Lower leg skin (tissue), 3 donors: ENCODE measurements around the gene SYMPK.

ENCODE experiments used
- CTCF ChIP-seq, 3 donors: fragments of 450-650 bp; IDR thresholded peaks; one replicate each; pipeline ENCODE4 v1.5.1; 2016; ENCODE audit warnings: antibody characterized with exemption in 3 of 3, mild to moderate bottlenecking in 3 of 3, moderate library complexity in 2 of 3
- POLR2A ChIP-seq, 2 donors: fragments of 450-650 bp; IDR thresholded peaks; one replicate each; pipeline ENCODE4 v1.6.1; 2016 to 2017; ENCODE audit warnings: antibody characterized with exemption in 2 of 2, mild to moderate bottlenecking in 1 of 2, moderate library complexity in 1 of 2

- no peak for TF ChIP-seq CTCF (IDR thresholded peaks at IDR 0.05)
- TF ChIP-seq POLR2A (IDR thresholded peaks at IDR 0.05), result no peak
These were observed 61.3 kb downstream of the SYMPK start for GRCh38 chr19:45801603-45802175.
